Vagina (tissue), 2 donors: ENCODE results near the gene ZNF516.

Source experiments
- CTCF ChIP-seq, 3 experiments: fragments of 450-650 bp in 2 of 3; fragments of 200-600 bp in 1 of 3; sonication (generic) in 1 of 3; IDR thresholded peaks; one replicate each; pipeline ENCODE4 v1.5.1; 2017 to 2019; ENCODE audit warnings: antibody characterized with exemption in 3 of 3, mild to moderate bottlenecking in 2 of 3, moderate library complexity in 2 of 3
- POLR2A ChIP-seq, 2 donors: fragments of 450-650 bp; IDR thresholded peaks; one replicate each; pipeline ENCODE4 v1.6.1; 2017; ENCODE audit warnings: antibody characterized with exemption in 2 of 2, mild to moderate bottlenecking in 2 of 2, moderate library complexity in 2 of 2

- TF ChIP-seq CTCF (IDR thresholded peaks at IDR 0.05): no peak
- TF ChIP-seq POLR2A (IDR thresholded peaks at IDR 0.05): no peak
Observed at GRCh38 chr18:76457957-76458356, 37.1 kb downstream of the ZNF516 start.
